HG02840 (cell line): Measurements from ENCODE around the gene FAM20A.

Source experiments
- ATAC-seq: cut with Tn5 transposase; IDR thresholded peaks from one replicate; pipeline ENCODE4 v1.9.1; 2021; ENCODE audit warnings: mild to moderate bottlenecking, moderate library complexity, moderate number of reproducible peaks; ENCODE audit not compliant: unreplicated experiment, low FRiP score

FAM20A gene

GRCh38 chr17:68600931-68601564, at the start of gene FAM20A:
TSS of gene FAM20A (minus strand) at chr17:68601367. CDS start at chr17:68600666, 701 bp downstream.
- no peak for ATAC-seq

DNA sequence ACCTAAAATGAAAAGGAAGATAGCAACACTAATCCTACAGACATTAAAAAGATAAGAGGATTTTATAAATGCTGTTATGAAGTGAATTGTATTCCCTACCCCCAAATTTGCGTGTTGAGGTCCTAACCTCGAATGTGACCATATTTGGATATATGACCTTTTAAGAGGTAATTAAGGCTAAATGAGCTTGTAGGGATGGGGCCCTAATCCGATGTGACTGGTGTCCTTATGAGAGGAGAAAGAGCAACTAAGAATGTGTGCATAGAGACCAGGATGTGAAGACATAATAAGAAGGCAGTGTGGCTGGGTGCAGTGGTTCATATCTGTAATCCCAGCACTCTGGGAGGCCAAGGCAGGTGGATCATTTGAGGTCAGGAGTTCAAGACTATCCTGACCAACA, 48.2 kb upstream of the FAM20A start:
- no peak for ATAC-seq

DNA sequence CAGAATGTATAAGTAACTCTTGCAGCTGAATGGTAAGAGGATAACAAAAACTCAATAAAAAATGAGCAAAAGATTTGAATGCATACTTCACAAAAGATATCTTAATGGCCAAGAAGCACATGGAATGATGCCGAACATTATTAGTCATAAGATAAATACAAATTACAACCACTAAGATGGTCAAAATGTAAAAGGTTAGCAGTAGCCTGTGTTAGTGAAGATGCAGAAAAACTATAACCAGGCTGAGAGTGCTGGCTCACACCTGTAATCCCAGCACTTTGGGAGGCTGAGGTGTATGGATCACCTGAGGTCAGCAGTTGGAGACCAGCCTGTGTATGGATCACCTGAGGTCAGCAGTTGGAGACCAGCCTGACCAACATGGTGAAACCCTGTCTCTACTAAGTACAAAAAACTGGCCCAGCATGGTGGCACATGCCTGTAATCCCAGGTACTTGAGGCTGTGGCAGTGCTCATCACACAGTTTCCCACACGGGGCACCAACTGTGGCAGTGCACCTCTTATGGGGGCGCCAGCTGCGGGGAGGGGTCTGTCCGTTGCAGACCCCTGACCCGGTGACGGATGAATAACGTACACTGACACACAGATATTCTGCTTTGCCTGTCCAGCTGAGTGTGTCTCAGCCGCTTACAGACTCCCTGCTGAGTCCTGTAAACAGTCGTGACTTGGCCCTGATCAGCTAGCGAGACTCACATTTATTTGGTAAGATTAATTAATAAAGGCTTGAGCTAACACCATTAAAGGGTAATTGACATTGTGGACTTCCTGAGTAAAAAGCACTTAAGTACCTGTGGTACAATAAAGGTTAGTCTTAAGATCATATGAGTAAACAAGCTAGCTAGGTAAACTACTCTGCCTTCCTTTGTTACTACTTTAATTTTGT, 45.7 kb upstream of the FAM20A start:
- ATAC-seq, result no peak

DNA sequence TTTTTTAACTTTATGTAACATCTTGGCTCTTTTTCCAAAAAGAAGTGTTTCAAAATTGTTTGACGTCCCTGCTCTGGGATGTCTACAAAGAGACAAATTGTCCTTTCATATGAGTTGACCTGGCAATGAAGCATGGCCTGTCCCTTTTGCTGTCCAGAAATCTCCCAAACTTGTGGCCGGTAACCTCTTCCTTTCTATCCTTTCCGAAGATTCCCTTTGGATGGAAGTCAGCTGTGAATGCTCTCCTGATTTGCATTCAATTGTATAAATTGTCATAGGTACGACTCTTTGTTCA, 40.9 kb upstream of the FAM20A start:
- ATAC-seq, result no peak

DNA sequence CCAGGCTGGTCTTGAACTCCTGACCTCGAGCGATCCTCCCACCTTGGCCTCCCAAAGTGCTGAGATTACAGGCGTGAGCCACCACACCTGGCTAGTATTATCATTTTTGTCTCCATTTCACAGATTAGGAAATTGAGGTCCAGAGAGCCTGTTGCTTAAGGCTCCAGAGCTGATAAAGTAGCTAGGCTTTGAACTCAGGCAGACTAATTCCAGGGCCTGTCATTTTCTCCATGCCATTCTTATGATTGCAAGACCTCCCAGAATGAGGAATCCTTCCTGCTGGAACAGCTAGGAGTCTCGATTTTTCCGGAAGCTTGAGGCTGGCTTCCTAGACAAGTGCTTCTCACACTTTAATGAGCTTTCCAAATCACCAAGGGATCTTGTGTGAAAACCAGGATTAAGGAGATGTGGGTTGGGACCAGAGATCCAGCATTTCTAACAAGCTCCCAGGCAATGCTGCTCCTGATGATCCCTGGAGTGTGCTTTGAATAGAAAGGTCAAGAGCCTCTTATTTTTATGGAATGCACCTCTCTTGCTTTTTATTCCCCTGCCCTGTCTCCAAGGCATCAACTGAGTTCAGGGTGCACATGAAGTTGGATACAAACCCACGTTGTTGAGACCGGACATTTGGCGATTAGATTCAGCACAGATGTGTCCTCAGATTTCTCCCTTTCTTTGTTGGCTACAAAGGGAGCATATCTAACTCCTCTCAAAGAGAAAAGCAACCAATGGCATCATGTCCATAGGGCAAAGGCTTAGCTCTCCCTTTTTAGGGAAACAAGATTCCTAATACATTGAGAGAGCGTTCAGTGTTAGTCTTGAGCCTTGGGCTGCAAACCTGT, 40.3 kb upstream of the FAM20A start:
- no peak for ATAC-seq

- no peak for ATAC-seq
These were observed 39.2 kb upstream of the FAM20A start for GRCh38 chr17:68640242-68640989.

DNA sequence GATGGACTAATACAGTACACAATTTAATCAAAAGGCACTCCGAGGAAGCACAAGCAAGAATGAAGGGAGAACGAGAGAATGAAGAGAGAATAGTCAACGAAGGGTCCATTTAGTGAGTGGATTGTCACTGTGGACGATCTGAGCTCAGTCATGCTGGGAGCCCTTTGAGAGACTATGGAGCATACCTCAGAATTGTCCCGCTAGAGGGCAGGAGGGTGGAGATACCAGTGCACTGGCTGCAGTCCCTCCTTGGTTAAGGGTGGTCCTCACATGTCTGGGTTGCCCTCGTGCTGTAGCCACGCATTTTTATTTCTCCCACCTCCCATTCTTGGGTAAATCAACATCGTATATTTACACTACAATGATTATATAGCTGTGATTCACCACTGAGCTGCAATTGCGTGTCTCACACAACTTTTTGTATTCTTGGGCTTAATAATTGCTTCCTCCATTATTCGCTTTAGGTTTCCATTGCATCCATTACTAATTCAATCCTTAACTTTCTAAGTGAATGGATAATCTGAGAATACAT, 33.2 kb upstream of the FAM20A start:
- ATAC-seq, result no peak

GRCh38 chr17:68628576-68628957, 27.4 kb upstream of the FAM20A start:
- ATAC-seq, result no peak

DNA sequence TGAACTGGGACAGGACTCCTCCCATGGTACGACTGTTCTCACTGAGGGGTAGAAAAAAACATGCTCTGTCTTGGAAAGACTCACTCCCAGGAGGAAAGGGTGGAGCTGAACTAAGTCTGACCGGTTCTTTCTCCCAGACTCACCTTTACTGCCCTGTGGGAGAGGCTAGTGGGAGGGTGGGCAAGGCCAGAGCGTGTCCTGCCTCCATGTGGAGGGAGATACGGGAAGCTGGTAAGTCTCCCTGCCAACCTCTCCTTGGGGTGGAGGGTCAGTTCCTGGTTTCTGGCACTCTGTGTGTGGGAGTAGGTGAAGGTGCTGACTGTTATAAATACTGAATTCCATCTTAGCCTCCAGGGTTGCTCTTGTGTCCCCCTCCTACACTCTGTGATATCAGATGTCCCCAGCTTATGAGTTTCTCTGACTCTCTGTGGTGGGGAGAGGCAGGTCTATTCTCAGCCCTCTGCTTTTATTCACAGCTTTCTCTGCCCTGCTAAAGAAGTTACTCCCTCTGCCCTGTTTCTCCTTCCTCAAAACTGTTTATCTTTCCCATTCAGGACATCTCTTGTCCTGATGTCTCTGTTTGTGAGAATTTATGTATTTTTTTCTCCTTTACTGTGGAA, 26.9 kb upstream of the FAM20A start:
- ATAC-seq, result no peak

- no peak for ATAC-seq
These were observed 23.2 kb upstream of the FAM20A start for GRCh38 chr17:68624381-68624780.

DNA sequence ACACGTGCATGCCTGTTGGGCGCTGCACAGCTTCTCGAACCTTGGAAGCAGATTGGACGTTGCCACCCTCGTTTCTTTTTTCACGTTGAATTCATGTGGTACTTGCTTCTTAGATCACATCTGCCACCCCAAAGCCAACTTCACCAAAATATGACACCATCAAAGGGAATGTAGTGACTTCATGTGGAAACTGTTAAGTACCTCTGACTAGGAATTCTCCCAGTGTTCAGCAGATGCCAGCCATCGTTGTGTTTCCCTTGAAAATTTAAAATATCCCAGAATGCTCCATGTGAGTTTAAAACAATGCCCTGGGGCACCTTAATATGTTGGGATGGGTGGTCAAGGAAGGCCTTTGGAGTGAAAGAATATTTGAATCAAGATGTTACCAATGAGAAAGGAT, 22.6 kb upstream of the FAM20A start:
- ATAC-seq, result no peak

- no peak for ATAC-seq
These were observed 21.3 kb upstream of the FAM20A start for GRCh38 chr17:68622423-68622822.

GRCh38 chr17:68621065-68621464, 19.9 kb upstream of the FAM20A start:
- no peak for ATAC-seq

- no peak for ATAC-seq
These were observed 15.2 kb upstream of the FAM20A start for GRCh38 chr17:68616334-68616733.

GRCh38 chr17:68614718-68615117, 13.6 kb upstream of the FAM20A start:
- ATAC-seq, result no peak

DNA sequence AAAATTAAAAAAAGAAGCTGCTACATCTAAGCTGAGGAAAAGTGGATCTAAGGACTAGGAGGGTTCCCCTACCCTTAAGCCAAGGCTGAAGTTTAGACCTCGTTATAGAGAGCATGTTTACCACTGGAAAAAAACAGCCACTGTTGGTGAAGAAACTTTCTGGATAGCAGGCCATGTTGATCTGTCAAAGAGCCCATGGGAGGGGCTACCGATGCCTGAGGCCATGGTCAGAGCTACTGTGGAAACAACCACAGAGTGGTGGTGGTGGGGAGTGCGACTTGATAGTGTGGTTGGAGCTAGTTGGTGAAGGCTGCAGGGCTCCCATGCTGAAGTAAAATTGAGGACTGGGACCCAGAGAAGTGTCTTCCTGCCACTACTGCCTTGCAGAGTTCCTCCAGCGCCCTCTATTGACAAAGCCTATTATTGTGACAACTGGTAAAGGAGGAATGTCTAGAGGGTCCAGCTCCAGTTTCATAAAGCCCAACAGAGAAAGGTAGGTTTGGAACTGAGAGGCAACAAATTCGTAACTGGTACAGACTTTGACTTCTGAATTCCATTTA, 12.7 kb upstream of the FAM20A start:
- no peak for ATAC-seq

DNA sequence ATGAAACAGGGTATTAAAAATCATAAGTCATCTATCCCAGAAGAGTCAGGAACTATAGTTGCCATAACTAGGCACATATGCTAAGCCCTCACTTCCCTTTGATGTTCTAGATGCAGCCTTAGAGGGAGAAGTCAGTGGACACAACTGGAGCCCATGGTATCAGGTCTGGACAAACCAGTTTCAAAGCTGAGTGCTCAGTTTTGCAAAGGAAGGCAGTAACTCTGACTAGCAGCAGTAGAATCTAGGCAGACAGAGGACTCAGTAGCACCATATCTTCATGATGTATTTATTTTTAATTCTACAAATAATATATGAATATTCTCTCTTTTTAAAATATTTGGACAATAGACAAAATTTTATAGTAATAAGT, 11.7 kb upstream of the FAM20A start:
- no peak for ATAC-seq

GRCh38 chr17:68612209-68612922, 11.2 kb upstream of the FAM20A start:
- ATAC-seq, result no peak
